DOHH2 (cell line): ENCODE measurements around the gene HOXC9.

Source experiments
- H3F3A ChIP-seq: fragments of 200-600 bp; sonication (generic), shearing (Covaris generic); 2 replicates; pipeline ENCODE4 v1.6.0; 2016; ENCODE audit warnings: antibody characterized with exemption, mild to moderate bottlenecking; ENCODE audit not compliant: control insufficient read depth, insufficient read depth
- H3K27ac ChIP-seq: fragments of 200-600 bp; sonication (generic); 2 replicates; pipeline ENCODE4 v1.5.1; 2014; ENCODE audit warnings: low read depth, mild to moderate bottlenecking, low read length, moderate library complexity
- H3K27me3 ChIP-seq: fragments of 200-600 bp; sonication (generic); 2 replicates; pipeline ENCODE4 v1.6.1; 2014; ENCODE audit warnings: mild to moderate bottlenecking, low read length, mixed read lengths; ENCODE audit not compliant: control insufficient read depth
- H3K36me3 ChIP-seq: fragments of 200-600 bp; sonication (generic); 2 replicates; pipeline ENCODE4 v1.6.1; 2014; ENCODE audit warnings: mild to moderate bottlenecking, low read length, moderate library complexity, mixed read lengths; ENCODE audit not compliant: control insufficient read depth
- H3K4me1 ChIP-seq: fragments of 200-600 bp; sonication (generic); 2 replicates; pipeline ENCODE4 v1.6.1; 2014; ENCODE audit warnings: mild to moderate bottlenecking, low read length, mixed read lengths; ENCODE audit not compliant: control insufficient read depth
- H3K4me2 ChIP-seq: fragments of 200-600 bp; sonication (generic); 2 replicates; pipeline ENCODE4 v1.6.0; 2014; ENCODE audit warnings: mild to moderate bottlenecking, low read length, moderate library complexity
- H3K4me3 ChIP-seq: fragments of 200-600 bp; sonication (generic); 2 replicates; pipeline ENCODE4 v1.5.1; 2014; ENCODE audit warnings: mild to moderate bottlenecking, low read length, mixed read lengths
- H3K79me2 ChIP-seq: fragments of 200-600 bp; sonication (generic); 2 replicates; pipeline ENCODE4 v1.6.1; 2014; ENCODE audit warnings: mild to moderate bottlenecking, low read length, mixed read lengths; ENCODE audit not compliant: control insufficient read depth
- H3K9me2 ChIP-seq: fragments of 200-600 bp; sonication (generic); replicated peaks from 2 replicates; pipeline ENCODE4 v1.6.1; 2014; ENCODE audit warnings: mild to moderate bottlenecking, low read length, mixed read lengths; ENCODE audit not compliant: control insufficient read depth
- H3K9me3 ChIP-seq: fragments of 200-600 bp; sonication (generic); 2 replicates; pipeline ENCODE4 v1.6.1; 2014; ENCODE audit warnings: antibody characterized with exemption, low read length, mixed read lengths; ENCODE audit not compliant: control insufficient read depth, insufficient read depth
- H4K20me1 ChIP-seq: fragments of 200-600 bp; sonication (generic); 2 replicates; pipeline ENCODE4 v1.6.0; 2014; ENCODE audit warnings: low read depth, mild to moderate bottlenecking, antibody characterized with exemption, low read length, moderate library complexity; ENCODE audit not compliant: control insufficient read depth, insufficient read depth
- CTCF ChIP-seq: fragments of 200-600 bp; sonication (generic); IDR thresholded peaks from one replicate; pipeline ENCODE4 v1.5.1; 2014; ENCODE audit warnings: antibody characterized with exemption, mild to moderate bottlenecking, low read depth, low read length; ENCODE audit not compliant: poor library complexity, severe bottlenecking
- EZH2phosphoT487 ChIP-seq: fragments of 200-600 bp; sonication (generic); IDR thresholded peaks from 2 replicates; pipeline ENCODE4 v1.6.1; 2017; ENCODE audit warnings: borderline replicate concordance, mild to moderate bottlenecking, antibody characterized with exemption, low read length, moderate library complexity, mixed read lengths

HOXC9 gene

GRCh38 chr12:53980802-53981496 is 19.0 kb upstream of the HOXC9 start:
- Histone ChIP-seq H3K36me3 (no peaks in the 10 kb centered on the region), H3F3A (peaks cover 6% of the 10 kb centered on the region; the same call in 1 of the 2 replicates), H3K4me1 (peaks cover 39% of the 10 kb centered on the region), H3K27ac (no peak overlapping the region), H3K27me3 (peaks cover 52% of the 10 kb centered on the region), H3K4me2 (no peak overlapping the region), H3K9me2 (no peaks in the 10 kb centered on the region), H4K20me1 (no peaks in the 10 kb centered on the region), H3K9me3 (no peaks in the 10 kb centered on the region), H3K79me2 (no peaks in the 10 kb centered on the region), H3K4me3 (no peak overlapping the region)
- no peak for TF ChIP-seq CTCF

GRCh38 chr12:53981634-53982565 is 18.1 kb upstream of the HOXC9 start:
- Histone ChIP-seq H3K79me2 (no peaks in the 10 kb centered on the region), H4K20me1 (no peaks in the 10 kb centered on the region), H3K27me3 (peaks cover 61% of the 10 kb centered on the region), H3K27ac (no peak overlapping the region), H3K36me3 (no peaks in the 10 kb centered on the region), H3K9me2 (no peaks in the 10 kb centered on the region), H3K4me1 (peaks cover 42% of the 10 kb centered on the region), H3K9me3 (no peaks in the 10 kb centered on the region), H3F3A (peaks cover 6% of the 10 kb centered on the region; the same call in 1 of the 2 replicates), H3K4me2 (no peak overlapping the region), H3K4me3 (no peak overlapping the region)
- TF ChIP-seq EZH2phosphoT487 (no peak), CTCF (peak; percentile 21)

GRCh38 chr12:53982648-53983567 is 17.1 kb upstream of the HOXC9 start:
- Histone ChIP-seq H4K20me1 (no peaks in the 10 kb centered on the region), H3K4me3 (no peak overlapping the region), H3K79me2 (no peaks in the 10 kb centered on the region), H3K9me3 (no peaks in the 10 kb centered on the region), H3K4me1 (peaks cover 39% of the 10 kb centered on the region), H3K4me2 (peak overlapping the region; percentile 82; the same call in 1 of the 2 replicates), H3F3A (peaks cover 6% of the 10 kb centered on the region; the same call in 1 of the 2 replicates), H3K9me2 (no peaks in the 10 kb centered on the region), H3K36me3 (no peaks in the 10 kb centered on the region), H3K27me3 (peaks cover 71% of the 10 kb centered on the region), H3K27ac (no peak overlapping the region)
- TF ChIP-seq EZH2phosphoT487 = no peak
- TF ChIP-seq CTCF = no peak
